Mammary epithelial cell (primary cell): ENCODE data around the gene PPIE.

Experiments used
- CTCF ChIP-seq, 2 donors: IDR thresholded peaks in 1 of 2; conservative IDR thresholded peaks in 1 of 2; 2 replicates each; pipeline ENCODE4 v1.5.1; 2011 to 2012; ENCODE audit warnings: inconsistent platforms in 2 of 2, low read length in 2 of 2, mild to moderate bottlenecking in 2 of 2, control low read depth in 1 of 2, low read depth in 1 of 2; ENCODE audit not compliant: insufficient read depth in 1 of 2; ENCODE audit errors: extremely low read depth in 1 of 2
- EZH2 ChIP-seq: IDR thresholded peaks from 2 replicates; pipeline ENCODE4 v1.6.1; 2012; ENCODE audit warnings: low read length, inconsistent platforms, borderline replicate concordance

GRCh38 chr1:39738622-39739366 is at the start of gene PPIE:
- TF ChIP-seq CTCF (conservative IDR thresholded peaks at IDR 0.05 in 1 of 2, IDR thresholded peaks at IDR 0.05 in 1 of 2; ENCODE audit: extremely low read depth in 1 of 2, insufficient read depth in 1 of 2, low read depth in 1 of 2, low read length in 2 of 2) = no peak
- TF ChIP-seq EZH2 = no peak
